Caco-2 (cell line): Measurements from ENCODE around the gene ZC3H12A. TPM values are rescaled to one million over a fixed set of nuclear protein-coding genes. Genes with fewer than 3 reads are reported as not detected.

Experiments used
- BruUV-seq: library from RNA; stranded (reverse); fragments of 400-500 nt; replicated peaks from 2 replicates; lab custom pipeline; 2021; lab: Mats Ljungman, UMichigan
- CTCF ChIA-PET: fragments of 300-600 bp; sonication (Branson Sonifier 250); formaldehyde crosslinking; loops from one replicate; lab custom pipeline; 2022; ENCODE audit warnings: antibody characterized with exemption; lab: Charles Lee
- POLR2A ChIA-PET: fragments of 300-600 bp; sonication (Branson Sonifier 250); formaldehyde crosslinking; loops from one replicate; lab custom pipeline; 2022; ENCODE audit warnings: antibody characterized with exemption; lab: Charles Lee
- DNase-seq, 2 experiments: peaks; one replicate each; pipeline versions ENCODE4 v3.0.0 to v3.0.0-alpha.2; 2020 to 2022
- H3K27me3 ChIP-seq: replicated peaks from 2 replicates; pipeline ENCODE4 v1.6.0; 2011; ENCODE audit warnings: low read length; ENCODE audit not compliant: control insufficient read depth, insufficient read depth
- H3K36me3 ChIP-seq: 2 replicates; pipeline ENCODE4 v1.5.1; 2011; ENCODE audit warnings: low read length; ENCODE audit not compliant: control insufficient read depth, insufficient read depth
- H3K4me1 ChIP-seq: fragments of 250-450 bp; sonication (Bioruptor Pico); 2 replicates; pipeline ENCODE4 v1.5.1; 2020; ENCODE audit warnings: mild to moderate bottlenecking
- H3K4me3 ChIP-seq: 2 replicates; pipeline ENCODE4 v1.5.1; 2011; ENCODE audit warnings: low read depth, mild to moderate bottlenecking, control low read depth, low read length
- H3K9me3 ChIP-seq: fragments of 250-450 bp; sonication (Bioruptor Pico); 2 replicates; pipeline ENCODE4 v1.5.1; 2020; ENCODE audit warnings: mild to moderate bottlenecking, moderate library complexity
- H3K27ac Mint-ChIP-seq: one replicate; pipeline ENCODE4 v1.8.0; 2022; ENCODE audit warnings: mixed read lengths; ENCODE audit not compliant: unreplicated experiment
- H3K27me3 Mint-ChIP-seq: one replicate; pipeline ENCODE4 v1.8.0; 2022; ENCODE audit warnings: mixed read lengths; ENCODE audit not compliant: insufficient read depth, unreplicated experiment
- H3K36me3 Mint-ChIP-seq: one replicate; pipeline ENCODE4 v1.8.0; 2022; ENCODE audit warnings: mild to moderate bottlenecking, mixed read lengths; ENCODE audit not compliant: insufficient read depth, unreplicated experiment
- H3K4me1 Mint-ChIP-seq: one replicate; pipeline ENCODE4 v1.8.0; 2022; ENCODE audit warnings: low read depth, mixed read lengths; ENCODE audit not compliant: unreplicated experiment
- H3K4me3 Mint-ChIP-seq: one replicate; pipeline ENCODE4 v1.8.0; 2022; ENCODE audit warnings: mild to moderate bottlenecking, moderate library complexity, mixed read lengths; ENCODE audit not compliant: unreplicated experiment
- H3K9me3 Mint-ChIP-seq: one replicate; pipeline ENCODE4 v1.8.0; 2022; ENCODE audit warnings: mixed read lengths; ENCODE audit not compliant: unreplicated experiment
- intact Hi-C: fragments of 100-400 bp; cut with micrococcal nuclease; formaldehyde crosslinking; loops from one replicate; pipeline ENCODE4 v1.10.0; 2022; ENCODE audit not compliant: unreplicated experiment
- total RNA-seq: library from RNA; stranded (reverse); gene quantifications from 2 replicates; pipeline ENCODE4 v1.2.3, GENCODE V29; 2022
- TF ChIP-seq, protein P1 (sequence below), 2 experiments: fragments of 200-600 bp in 1 of 2; IDR thresholded peaks; 1 replicate in 1 of 2; 2 replicates in 1 of 2; pipeline versions ENCODE4 v1.5.1 to v1.8.0; 2011 to 2022; ENCODE audit warnings: antibody characterized with exemption in 1 of 2, control low read depth in 1 of 2, inconsistent platforms in 1 of 2, low read depth in 1 of 2, low read length in 1 of 2, mild to moderate bottlenecking in 1 of 2, moderate library complexity in 1 of 2; ENCODE audit not compliant: insufficient read depth in 1 of 2, severe bottlenecking in 1 of 2, unreplicated experiment in 1 of 2

Gene ZC3H12A
- total RNA-seq, 1 experiment from 2014 or later = 4.7 TPM

DNA sequence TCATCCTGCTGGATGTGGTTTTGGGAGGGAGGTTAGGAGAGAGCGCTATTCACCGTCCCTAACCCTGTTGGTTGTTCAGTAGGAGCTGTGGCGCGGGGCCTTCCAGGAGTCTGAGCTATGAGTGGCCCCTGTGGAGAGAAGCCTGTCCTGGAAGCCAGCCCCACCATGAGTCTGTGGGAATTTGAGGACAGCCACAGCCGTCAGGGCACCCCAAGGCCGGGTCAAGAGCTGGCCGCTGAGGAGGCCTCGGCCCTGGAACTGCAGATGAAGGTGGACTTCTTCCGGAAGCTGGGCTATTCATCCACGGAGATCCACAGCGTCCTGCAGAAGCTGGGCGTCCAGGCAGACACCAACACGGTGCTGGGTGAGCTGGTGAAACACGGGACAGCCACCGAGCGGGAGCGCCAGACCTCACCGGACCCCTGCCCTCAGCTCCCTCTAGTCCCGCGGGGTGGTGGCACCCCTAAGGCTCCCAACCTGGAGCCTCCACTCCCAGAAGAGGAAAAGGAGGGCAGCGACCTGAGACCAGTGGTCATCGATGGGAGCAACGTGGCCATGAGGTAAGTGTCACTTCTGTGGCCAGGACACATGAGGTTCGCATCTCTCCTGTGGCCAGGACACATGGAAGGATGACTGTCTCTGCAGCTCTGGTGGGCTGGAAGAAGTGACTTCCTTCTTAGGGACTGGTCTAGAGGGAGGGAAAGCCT lies 1.2 kb downstream of the ZC3H12A start:
- TF ChIP-seq, protein P1, sequence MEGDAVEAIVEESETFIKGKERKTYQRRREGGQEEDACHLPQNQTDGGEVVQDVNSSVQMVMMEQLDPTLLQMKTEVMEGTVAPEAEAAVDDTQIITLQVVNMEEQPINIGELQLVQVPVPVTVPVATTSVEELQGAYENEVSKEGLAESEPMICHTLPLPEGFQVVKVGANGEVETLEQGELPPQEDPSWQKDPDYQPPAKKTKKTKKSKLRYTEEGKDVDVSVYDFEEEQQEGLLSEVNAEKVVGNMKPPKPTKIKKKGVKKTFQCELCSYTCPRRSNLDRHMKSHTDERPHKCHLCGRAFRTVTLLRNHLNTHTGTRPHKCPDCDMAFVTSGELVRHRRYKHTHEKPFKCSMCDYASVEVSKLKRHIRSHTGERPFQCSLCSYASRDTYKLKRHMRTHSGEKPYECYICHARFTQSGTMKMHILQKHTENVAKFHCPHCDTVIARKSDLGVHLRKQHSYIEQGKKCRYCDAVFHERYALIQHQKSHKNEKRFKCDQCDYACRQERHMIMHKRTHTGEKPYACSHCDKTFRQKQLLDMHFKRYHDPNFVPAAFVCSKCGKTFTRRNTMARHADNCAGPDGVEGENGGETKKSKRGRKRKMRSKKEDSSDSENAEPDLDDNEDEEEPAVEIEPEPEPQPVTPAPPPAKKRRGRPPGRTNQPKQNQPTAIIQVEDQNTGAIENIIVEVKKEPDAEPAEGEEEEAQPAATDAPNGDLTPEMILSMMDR (IDR thresholded peaks at IDR 0.05; ENCODE audit: insufficient read depth in 1 of 2, low read depth in 1 of 2, low read length in 1 of 2, severe bottlenecking in 1 of 2, unreplicated experiment in 1 of 2) = no peak
- peaks cover 26% of the 10 kb centered on the region for H3K4me1 ChIP-seq
- CTCF ChIA-PET = interaction anchor here (1.2 to 1.6 kb wide), 2 partner anchors 12 to 39 kb away, joined by 5 read pairs; partner anchors contain the start of gene MEAF6
- H3K4me3 ChIP-seq = peak overlapping the region; percentile 43
- POLR2A ChIA-PET = interaction anchor here (1.3 kb wide), 1 partner anchor 39 kb away, joined by 5 read pairs; the partner anchor contains the start of gene MEAF6
- Mint-ChIP-seq H3K9me3 (no peaks in the 10 kb centered on the region), H3K36me3 (peaks cover 22% of the 10 kb centered on the region), H3K4me3 (peak overlapping the region; percentile 71), H3K4me1 (peaks cover 7% of the 10 kb centered on the region), H3K27ac (peak overlapping the region; percentile 59), H3K27me3 (no peaks in the 10 kb centered on the region)
- intact Hi-C loops = no loop called here
- no peaks in the 10 kb centered on the region for H3K27me3 ChIP-seq
- no peak for DNase-seq
- BruUV-seq = no TSS peak
- H3K36me3 ChIP-seq = no peaks in the 10 kb centered on the region; the same call in 1 of the 2 replicates
- no peaks in the 10 kb centered on the region for H3K9me3 ChIP-seq

DNA sequence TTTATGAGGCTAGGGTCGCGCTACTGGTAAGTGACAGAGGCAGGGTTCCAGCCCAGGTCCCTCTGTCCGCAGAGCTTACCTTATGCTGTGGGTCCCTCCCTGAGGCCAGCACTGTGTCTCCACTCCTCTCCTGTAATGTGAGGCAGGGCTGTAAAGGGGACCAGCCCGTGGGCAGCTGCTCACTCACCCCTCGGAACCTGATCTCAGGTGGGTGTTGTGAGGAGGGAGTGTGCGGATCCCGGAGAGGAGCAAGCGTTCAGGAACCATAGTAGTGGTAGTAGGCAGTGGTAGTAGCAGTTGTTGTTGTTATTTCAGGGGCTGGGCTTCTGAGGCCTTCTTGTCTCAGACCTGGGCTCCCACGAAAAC lies 1.7 kb downstream of the ZC3H12A start:
- no peaks in the 10 kb centered on the region for H3K9me3 ChIP-seq
- H3K4me1 ChIP-seq = peaks cover 26% of the 10 kb centered on the region
- peaks cover 7% of the 10 kb centered on the region for H3K4me1 Mint-ChIP-seq
- CTCF ChIA-PET = no interaction called here
- no peaks in the 10 kb centered on the region; the same call in 1 of the 2 replicates for H3K36me3 ChIP-seq
- H3K4me3 ChIP-seq = no peak overlapping the region
- H3K9me3 Mint-ChIP-seq = no peaks in the 10 kb centered on the region
- no peaks in the 10 kb centered on the region for H3K27me3 Mint-ChIP-seq
- H3K4me3 Mint-ChIP-seq = peak overlapping the region; percentile 54
- no peak for DNase-seq
- no peaks in the 10 kb centered on the region for H3K27me3 ChIP-seq
- H3K27ac Mint-ChIP-seq = peak overlapping the region; percentile 59
- peaks cover 22% of the 10 kb centered on the region for H3K36me3 Mint-ChIP-seq
- intact Hi-C loops = no loop called here
- POLR2A ChIA-PET = no interaction called here
- TF ChIP-seq, protein P1 (IDR thresholded peaks at IDR 0.05; ENCODE audit: insufficient read depth in 1 of 2, low read depth in 1 of 2, low read length in 1 of 2, severe bottlenecking in 1 of 2, unreplicated experiment in 1 of 2) = no peak
- no TSS peak for BruUV-seq

- Mint-ChIP-seq H3K4me3 (peak overlapping the region; percentile 54), H3K36me3 (peaks cover 22% of the 10 kb centered on the region), H3K4me1 (peaks cover 6% of the 10 kb centered on the region), H3K27ac (peak overlapping the region; percentile 59), H3K9me3 (no peaks in the 10 kb centered on the region), H3K27me3 (no peaks in the 10 kb centered on the region)
- ChIA-PET POLR2A (no interaction called here), CTCF (interaction anchor here (2.0 kb wide), 1 partner anchor 11 kb away, joined by 7 read pairs; no protein-coding TSS in a partner anchor)
- TF ChIP-seq, protein P1 (IDR thresholded peaks at IDR 0.05; ENCODE audit: insufficient read depth in 1 of 2, low read depth in 1 of 2, low read length in 1 of 2, severe bottlenecking in 1 of 2, unreplicated experiment in 1 of 2) = no peak
- no peaks in the 10 kb centered on the region; the same call in 1 of the 2 replicates for H3K36me3 ChIP-seq
- intact Hi-C loops = no loop called here
- peaks cover 26% of the 10 kb centered on the region for H3K4me1 ChIP-seq
- H3K27me3 ChIP-seq = no peaks in the 10 kb centered on the region
- no TSS peak for BruUV-seq
- H3K4me3 ChIP-seq = no peak overlapping the region
- DNase-seq = no peak
- no peaks in the 10 kb centered on the region for H3K9me3 ChIP-seq
Measured at GRCh38 chr1:37476460-37477197, 2.2 kb downstream of the ZC3H12A start.
